Glomerular visceral epithelial cell (primary cell): ENCODE measurements around the gene IFI27.
"Not testable (repeated sequence)": the region's sequence is repeated elsewhere in the genome, so short reads cannot be mapped to it uniquely, and the experiment has no call there.

Experiments used
- DNase-seq: peaks from one replicate; pipeline ENCODE4 v3.0.0-alpha.2; 2016; ENCODE audit errors: extremely low spot score

Gene IFI27

GRCh38 chr14:94156143-94156542 is 45.6 kb downstream of the IFI27 start:
- not testable (repeated sequence) for DNase-seq

DNA sequence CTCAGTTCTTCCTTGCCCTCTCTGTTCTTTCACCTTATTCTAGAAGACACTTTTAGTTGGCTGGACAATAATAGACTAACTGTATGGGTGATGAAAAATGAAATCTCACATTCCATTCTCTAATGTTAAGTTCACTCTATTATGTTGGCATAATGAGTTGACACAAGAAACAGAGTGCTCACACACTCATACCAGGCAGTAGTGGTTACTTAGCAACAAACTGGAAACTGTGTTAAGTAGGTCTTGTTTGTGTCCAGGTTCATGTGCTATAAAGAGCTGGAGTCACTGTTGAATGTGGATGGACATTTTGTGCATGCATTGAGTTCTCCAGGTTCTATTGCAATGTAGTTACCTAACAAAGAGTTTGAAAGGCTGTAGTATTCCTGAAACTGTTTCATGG is 46.7 kb downstream of the IFI27 start:
- no peak for DNase-seq

- DNase-seq = no peak
Measured at GRCh38 chr14:94158239-94158883, 47.8 kb downstream of the IFI27 start.

DNA sequence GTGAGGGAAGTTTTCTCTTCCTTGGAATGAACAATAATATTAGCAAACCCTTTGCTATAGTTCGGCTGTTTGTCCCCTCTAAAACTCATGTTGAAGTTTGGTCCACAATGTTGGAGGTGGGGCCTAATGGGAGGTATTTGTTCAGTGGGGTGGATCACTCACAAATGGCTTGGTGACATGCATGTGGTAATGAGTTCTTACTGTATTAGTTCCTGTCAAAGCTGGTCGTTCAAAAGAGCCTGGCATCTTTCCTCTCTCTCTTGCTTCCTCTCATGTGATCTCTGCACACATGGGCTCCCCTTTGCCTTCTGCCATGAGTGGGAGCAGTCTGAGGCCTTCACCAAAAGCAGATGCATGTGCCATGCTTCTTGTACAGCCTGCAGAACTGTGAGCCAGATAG is 50.5 kb downstream of the IFI27 start:
- no peak for DNase-seq

GRCh38 chr14:94161981-94162380 is 51.4 kb downstream of the IFI27 start:
- no peak for DNase-seq

GRCh38 chr14:94162466-94162865 is 51.9 kb downstream of the IFI27 start:
- DNase-seq = no peak

GRCh38 chr14:94163796-94164195 is 53.3 kb downstream of the IFI27 start:
- peak; percentile 17 for DNase-seq

DNA sequence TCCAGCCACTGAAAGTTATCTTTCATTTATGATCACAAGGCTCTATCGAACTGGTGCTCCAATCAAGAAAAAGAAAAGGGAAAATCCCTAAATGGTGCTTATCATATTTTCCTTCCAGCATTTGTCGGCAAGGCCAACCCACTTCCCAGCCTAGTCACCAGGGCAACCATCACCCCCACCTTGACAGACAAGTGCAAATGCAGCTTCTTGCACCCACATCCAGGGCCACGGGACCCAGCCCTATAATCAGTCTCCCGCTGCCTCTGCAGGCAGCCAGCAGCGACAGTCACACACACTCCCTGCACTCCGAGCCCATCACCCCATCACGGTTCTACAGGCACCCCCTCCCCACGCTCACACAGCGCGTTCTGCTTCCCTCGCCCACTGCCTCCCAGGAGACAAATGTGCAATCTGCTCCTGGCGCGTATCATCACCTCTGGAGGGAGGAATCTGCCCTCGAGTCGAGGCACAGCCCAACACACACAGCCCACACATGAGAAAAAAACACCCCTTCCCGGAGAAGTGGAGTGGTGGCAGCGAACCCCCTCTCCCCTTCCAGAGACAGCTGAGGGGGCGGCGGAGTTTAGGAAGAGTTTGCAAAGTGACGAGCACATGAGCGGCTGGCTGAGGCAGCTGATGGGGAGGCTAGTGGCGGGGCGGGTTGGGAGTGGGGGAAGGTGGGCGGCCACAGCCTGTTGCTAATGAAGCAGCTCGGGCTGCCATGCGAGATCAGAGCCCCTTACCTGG is 54.3 kb downstream of the IFI27 start:
- no peak for DNase-seq

GRCh38 chr14:94165744-94166143 is 55.2 kb downstream of the IFI27 start:
- no peak for DNase-seq
